GM13977 (cell line): ENCODE results near the gene TNFRSF8.

Source experiments
- DNase-seq: peaks from one replicate; pipeline ENCODE4 v3.0.0; 2012; ENCODE audit warnings: low spot score
- in situ Hi-C: fragments of 300-500 bp; cut with MboI; formaldehyde crosslinking; loops from one replicate; pipeline ENCODE4 v1.12.0; 2022; ENCODE audit warnings: low sequenced_read_pairs, low pct_unique_long_range_greater_than_20kb, mixed read lengths, inconsistent platforms; ENCODE audit not compliant: unreplicated experiment
- TF ChIP-seq, protein P1 (sequence below): IDR thresholded peaks from 2 replicates; pipeline ENCODE4 v1.5.1; 2012; ENCODE audit warnings: mild to moderate bottlenecking, control low read depth; ENCODE audit not compliant: insufficient read depth; ENCODE audit errors: extremely low read depth, missing control alignments

The TNFRSF8 gene

GRCh38 chr1:12135612-12136011, 72.5 kb downstream of the TNFRSF8 start:
- no peak for DNase-seq
- TF ChIP-seq, protein P1, sequence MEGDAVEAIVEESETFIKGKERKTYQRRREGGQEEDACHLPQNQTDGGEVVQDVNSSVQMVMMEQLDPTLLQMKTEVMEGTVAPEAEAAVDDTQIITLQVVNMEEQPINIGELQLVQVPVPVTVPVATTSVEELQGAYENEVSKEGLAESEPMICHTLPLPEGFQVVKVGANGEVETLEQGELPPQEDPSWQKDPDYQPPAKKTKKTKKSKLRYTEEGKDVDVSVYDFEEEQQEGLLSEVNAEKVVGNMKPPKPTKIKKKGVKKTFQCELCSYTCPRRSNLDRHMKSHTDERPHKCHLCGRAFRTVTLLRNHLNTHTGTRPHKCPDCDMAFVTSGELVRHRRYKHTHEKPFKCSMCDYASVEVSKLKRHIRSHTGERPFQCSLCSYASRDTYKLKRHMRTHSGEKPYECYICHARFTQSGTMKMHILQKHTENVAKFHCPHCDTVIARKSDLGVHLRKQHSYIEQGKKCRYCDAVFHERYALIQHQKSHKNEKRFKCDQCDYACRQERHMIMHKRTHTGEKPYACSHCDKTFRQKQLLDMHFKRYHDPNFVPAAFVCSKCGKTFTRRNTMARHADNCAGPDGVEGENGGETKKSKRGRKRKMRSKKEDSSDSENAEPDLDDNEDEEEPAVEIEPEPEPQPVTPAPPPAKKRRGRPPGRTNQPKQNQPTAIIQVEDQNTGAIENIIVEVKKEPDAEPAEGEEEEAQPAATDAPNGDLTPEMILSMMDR = no peak
- in situ Hi-C loops = loop anchor here (25.0 kb wide), 1 partner anchor 477 kb away; the partner anchor contains the start of gene DHRS3

GRCh38 chr1:12136916-12137610, 74.0 kb downstream of the TNFRSF8 start:
- TF ChIP-seq, protein P1 = no peak
- DNase-seq = no peak
- in situ Hi-C loops = loop anchor here (25.0 kb wide), 1 partner anchor 475 kb away; the partner anchor contains the start of gene DHRS3

DNA sequence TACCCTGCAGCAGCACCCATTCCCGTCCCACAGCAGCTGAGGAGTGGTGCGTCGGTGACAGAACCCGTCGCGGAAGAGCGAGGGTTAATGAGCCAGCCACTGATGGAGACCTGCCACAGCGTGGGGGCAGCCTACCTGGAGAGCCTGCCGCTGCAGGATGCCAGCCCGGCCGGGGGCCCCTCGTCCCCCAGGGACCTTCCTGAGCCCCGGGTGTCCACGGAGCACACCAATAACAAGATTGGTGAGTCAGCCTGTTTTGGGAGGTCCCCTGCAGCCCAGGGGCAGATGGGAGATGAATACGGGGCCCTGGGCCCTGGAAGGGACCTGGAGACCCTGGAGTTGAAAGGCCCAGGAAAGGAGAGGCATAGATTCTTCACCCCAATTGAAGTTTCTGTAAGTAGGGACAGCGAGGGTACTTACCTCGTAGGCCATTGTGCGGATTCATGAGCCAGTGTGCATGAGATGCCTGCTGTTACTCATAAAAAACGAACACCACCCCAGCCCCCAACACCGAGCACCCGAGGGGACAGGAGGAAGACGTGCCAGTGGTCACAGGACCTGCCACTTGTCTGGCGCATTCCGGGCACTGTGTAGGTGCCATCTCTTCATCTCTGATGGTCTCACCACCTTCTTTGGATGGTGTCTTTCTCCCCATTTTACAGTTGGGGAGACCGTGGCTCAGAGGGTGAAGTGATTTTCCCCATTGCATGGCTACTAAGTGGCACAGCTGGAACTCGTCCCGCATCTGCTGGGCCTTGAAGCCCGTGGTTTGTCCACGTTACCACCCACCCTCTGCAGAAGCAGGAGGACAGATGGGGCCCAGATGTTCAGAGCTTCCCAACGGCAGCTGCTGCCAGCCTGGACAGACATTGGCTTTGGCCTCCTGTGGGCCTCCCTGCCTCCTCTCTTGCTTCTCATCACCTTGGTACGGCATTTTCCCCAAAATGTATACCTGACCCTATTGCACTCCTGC, 75.4 kb downstream of the TNFRSF8 start:
- TF ChIP-seq, protein P1 = no peak
- DNase-seq = no peak
- in situ Hi-C loops = loop anchor here (25.0 kb wide), 1 partner anchor 474 kb away; the partner anchor contains the start of gene DHRS3

- in situ Hi-C loops = loop anchor here (25.0 kb wide), 1 partner anchor 472 kb away; the partner anchor contains the start of gene DHRS3
- no peak for DNase-seq
- TF ChIP-seq, protein P1 = no peak
These were observed 76.9 kb downstream of the TNFRSF8 start for GRCh38 chr1:12140016-12140415.

- DNase-seq = no peak
- in situ Hi-C loops = loop anchor here (25.0 kb wide), 1 partner anchor 472 kb away; the partner anchor contains the start of gene DHRS3
- TF ChIP-seq, protein P1 = no peak
These were observed 77.5 kb downstream of the TNFRSF8 start for GRCh38 chr1:12140515-12141162.

DNA sequence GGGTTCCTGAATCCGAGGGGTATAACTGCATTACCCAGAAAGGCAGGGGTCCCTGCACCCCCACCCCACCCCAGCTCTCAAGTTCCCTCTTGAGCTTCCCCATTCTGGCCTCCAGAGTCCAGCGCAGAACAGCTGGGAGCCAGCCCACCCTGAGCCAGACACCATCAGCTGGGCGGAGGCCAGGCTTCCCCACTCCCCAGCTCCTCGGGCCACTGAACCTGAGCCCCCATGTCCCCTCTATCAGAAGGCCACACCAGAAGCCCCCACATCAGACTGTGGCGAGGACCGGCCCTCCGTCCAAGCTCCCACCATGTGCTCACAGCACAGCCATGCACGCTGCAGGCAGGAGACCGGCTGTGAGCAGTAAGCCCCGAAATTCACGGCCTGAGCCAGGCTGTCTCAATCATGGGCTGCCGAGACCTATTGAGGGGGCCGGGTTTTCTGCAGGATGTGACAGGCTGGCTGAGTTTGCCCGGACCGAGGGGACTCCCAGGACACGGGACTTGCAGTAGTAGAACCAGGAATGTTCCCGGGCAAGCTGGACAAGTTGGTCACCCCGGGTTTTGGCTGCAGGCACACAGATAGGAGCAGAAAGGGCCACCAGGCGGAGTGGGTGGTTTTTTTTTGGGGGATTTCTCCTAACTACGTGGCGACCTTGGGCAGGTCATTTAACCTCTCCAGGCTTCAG, 78.2 kb downstream of the TNFRSF8 start:
- in situ Hi-C loops = loop anchor here (25.0 kb wide), 1 partner anchor 471 kb away; the partner anchor contains the start of gene DHRS3
- DNase-seq = no peak
- TF ChIP-seq, protein P1 = no peak
